ENCODE results near the gene SLIT1.
A peak's percentile ranks its signal among the peaks of the same experiment; 100 is the strongest.

Gene SLIT1

DNA sequence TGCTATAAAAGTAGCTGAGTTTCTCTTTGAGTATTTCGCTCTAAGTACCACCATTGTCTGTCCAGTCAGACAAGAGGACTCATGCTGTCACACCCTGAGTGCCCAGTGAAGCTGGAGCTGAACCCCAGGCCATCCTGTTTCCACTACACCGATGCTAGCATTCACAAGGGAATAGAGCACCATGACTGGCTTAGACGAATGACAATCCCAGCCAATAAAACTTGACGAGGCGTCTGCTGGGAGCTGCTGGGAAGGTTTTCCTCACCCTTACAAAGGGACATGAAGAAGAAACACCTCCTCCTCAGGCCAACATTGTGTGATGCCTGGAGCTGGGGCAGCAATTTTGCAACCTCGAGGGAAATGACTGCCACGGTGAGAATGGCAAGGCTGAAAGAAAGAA, 17.5 kb upstream of the SLIT1 start:
- DNase-seq (ENCODE audit: low read depth in 1 of 2, low spot score in 1 of 2): no peak

DNA sequence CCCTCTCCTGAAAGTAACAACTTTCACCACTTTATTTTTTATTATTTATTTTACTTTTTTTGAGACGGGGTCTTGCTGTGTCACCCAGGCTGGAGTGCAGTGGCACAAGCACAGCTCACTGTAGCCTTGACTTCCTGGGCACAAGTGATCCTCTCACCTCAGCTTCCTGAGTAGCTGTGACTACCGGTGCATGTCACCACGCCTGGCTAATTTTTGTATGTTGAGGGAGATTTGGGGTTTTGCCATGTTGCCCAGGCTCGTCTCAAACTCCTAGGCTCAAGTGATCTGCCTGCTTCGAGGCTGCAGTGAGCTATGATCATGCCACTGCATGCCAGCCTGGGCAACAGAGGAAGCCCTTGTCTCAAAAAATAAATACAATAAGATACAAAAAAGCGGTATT, 14.9 kb upstream of the SLIT1 start:
- no peak for DNase-seq (ENCODE audit: low read depth in 1 of 2, low spot score in 1 of 2)

DNA sequence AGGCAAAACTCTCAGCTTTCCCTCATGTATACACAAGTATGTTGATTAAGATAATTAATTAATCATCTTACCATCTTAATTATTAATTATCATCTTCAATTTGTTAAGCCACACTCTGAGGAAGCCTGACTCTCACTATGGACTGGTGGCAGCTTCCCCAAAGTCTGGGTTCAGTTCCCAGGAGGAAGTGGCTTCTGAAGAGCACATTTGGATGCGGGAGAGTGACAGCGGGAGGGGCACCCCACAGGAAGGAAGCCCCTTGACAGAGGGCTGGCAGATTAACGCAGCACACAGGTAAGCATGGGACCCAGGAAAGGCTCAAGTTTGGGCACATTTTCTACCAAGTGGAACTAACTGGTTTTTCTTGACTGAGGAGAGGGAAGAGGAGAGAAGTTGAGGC, 13.4 kb upstream of the SLIT1 start:
- DNase-seq (ENCODE audit: low read depth in 1 of 2, low spot score in 1 of 2): no peak

DNA sequence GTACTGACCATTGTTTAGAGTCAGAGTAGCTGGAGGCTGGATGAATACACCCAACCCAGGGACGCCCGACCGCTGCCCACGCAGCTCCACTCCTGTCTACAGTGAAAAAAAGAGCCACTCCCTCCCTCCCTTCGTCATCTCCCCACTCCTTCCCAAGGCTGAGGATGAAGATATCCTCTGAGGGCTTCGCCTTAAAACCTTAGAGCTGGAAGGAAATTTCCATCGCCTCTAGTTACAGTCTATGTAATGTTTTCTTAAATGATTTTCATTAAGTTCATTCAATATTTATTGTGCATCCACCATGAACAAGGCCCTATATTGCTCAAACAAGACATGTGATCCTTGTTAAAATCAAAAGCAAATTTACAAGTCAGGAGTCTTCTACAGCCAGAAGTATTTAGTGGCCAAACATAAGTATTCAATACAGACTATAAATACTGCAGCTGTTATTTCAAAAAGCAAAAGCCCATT, 11.3 kb upstream of the SLIT1 start:
- DNase-seq (ENCODE audit: low read depth in 1 of 2, low spot score in 1 of 2): no peak

DNA sequence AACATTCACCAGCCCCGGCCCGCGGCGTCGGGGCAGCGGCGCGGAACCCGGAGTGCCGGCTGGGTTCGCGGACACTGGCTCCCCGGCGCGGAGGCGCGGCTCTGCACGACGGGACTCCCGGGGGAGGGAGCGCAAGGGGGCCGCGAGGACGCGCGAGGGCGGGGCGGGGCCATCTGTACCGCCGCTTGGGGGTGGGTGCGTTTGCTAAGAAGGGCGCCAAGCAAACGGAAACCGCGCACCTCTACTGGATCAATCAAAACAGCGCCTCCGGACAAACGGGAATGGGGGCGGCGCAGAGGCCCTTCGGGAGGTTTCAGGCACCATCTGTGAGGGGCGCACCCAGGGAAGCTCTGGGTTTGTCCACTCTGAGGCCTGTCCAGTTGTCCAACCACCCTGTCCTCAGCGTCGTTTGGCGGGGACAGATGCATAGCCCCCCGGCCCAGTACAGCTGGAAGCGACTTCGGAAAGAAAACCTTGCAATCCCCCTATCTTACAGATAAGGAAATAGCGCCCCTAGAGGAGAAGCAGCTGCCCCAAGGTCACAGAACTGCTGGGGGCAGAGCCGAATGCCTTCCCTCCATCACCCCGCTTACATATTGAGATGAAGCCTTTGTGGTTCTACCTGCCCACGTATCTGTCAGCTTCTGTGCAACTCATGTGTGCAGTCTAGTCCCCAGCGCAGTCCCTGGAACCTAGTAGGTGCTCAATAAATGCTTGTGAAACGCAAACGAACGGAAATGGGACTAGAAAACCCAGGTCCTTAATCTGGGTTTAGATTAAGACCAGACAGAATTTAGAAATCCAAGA, 10.7 kb upstream of the SLIT1 start:
- peak; percentile 20 to 51 for DNase-seq (ENCODE audit: low read depth in 1 of 2, low spot score in 1 of 2)

DNA sequence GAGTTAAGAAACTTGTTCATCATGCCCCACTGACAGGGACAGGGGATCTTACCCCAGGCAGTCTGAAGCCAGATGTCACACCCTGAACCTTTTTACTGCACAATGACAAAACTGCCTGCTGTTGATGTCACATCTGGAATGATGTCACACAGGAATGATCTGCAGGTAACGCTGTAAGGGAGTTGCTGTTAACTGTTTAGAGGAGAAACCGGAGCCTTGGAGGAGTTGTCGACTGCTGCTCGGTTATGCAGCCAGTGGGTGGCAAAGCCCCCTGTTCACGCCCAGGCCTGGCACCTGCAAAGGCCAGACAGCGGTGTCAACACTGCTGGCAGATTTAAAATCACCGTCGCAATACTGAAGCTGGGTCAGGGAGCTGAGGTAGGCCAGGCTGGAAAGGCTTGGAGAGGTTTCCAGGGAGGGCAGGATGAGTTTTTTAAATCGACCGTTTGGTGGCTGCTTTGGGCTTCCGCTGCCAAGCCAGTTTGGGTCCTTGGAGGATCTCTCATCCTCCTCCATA, 10.0 kb upstream of the SLIT1 start:
- no peak for DNase-seq (ENCODE audit: low read depth in 1 of 2, low spot score in 1 of 2)

DNA sequence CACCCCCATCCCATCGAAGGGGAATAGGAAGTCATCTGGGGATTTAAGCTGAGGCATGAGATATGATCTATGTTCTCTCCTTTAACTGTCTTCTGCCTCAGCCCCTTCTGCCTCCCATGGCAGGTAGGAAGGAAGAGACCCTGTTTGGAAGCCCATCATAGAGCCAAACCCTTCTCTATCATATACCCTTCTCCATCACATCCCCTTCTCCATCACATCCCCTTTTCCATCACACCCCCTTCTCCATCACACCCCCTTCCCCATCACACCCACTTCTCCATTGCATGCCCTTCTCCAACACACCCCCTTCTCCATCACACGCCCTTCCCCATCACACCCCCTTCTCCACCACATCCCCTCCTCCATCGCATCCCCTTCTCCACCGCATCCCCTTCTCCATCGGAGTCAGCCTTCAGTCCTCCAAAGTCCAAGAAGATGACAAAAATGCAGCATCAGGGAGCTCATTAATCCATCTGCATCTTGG, 7.2 kb upstream of the SLIT1 start:
- DNase-seq (ENCODE audit: low read depth in 1 of 2, low spot score in 1 of 2): no peak

DNA sequence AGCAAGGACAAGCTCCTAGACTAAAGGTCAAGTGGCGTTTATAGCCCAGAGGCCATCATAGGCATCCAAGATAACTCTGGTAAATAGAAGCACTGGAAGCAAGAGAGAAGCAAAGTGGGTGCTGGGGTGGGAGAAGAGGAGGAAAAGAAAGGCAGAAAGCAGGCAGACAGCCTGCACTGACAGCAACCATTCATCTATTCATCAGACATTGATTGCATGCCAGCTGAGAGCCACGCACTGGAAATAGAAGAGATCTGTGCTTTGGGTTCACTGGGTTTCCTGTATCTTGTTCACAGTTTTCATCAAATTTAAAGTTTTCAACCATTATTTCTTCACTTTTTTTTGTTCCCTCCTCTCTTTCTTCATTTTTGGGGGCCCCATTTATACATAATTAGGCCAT, 4.7 kb upstream of the SLIT1 start:
- no peak for DNase-seq (ENCODE audit: low read depth in 1 of 2, low spot score in 1 of 2)

DNA sequence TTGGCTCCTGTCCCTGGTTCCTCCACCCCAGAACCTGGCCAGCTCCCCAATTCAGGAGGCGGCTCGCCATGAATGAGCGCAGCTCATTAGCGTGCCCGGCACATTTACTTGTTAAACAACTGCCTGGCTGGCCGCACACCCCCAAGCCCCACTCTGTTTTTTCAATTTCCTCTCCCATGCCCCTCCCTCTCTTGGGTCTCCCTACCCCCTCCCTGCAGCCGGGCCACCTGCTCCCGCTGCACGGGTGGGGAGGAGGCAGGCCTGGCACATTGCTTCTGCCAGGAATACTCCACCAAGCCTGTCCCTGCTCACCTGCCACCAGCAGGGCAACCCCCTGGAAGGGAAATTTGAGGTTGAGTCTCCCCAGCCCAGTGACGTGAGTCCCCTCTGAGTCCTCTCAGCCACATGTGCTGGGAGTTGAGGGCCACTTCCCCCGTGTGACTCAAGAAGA, 2.5 kb upstream of the SLIT1 start:
- DNase-seq (ENCODE audit: low read depth in 1 of 2, low spot score in 1 of 2): no peak

DNA sequence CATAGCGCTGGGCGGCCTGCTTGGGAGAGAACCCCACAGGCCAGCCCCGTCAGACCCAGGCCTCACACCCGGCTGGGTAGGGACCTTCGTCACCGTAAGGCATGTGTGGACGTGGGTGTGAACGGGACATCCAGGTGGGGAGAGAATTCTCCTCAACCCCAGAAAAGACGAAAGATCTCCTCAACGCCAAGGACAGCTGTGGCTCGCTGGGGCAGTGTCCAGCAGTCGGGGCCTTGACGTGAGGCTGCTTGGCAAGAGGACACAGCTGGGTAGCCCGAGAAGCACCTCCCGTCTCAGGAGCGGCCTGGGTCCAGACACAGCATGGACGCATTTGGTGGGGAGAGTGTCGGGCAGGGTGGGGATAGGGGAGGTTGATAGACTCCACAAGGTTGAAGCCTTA, 1.2 kb upstream of the SLIT1 start:
- no peak for DNase-seq (ENCODE audit: low read depth in 1 of 2, low spot score in 1 of 2)

DNA sequence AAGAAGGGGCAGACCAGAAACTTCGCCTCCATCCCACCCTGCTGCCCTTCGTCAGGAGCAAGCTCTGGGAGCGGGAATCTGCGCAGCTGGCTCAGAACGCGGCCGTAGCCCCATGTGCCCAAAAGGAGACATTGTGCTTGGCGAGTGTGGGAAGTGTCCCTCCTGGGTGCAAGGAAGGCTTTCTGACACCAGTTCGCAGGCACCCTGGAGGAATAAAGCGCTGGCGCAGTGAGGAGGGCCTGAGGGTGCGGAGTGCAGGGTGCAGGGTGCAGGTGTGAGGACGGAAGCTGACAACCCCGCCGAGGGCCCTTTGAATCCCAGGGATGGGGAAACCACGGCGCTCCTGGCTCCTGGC, 811 bp downstream of the SLIT1 start:
- no peak for DNase-seq (ENCODE audit: low read depth in 1 of 2, low spot score in 1 of 2)

DNA sequence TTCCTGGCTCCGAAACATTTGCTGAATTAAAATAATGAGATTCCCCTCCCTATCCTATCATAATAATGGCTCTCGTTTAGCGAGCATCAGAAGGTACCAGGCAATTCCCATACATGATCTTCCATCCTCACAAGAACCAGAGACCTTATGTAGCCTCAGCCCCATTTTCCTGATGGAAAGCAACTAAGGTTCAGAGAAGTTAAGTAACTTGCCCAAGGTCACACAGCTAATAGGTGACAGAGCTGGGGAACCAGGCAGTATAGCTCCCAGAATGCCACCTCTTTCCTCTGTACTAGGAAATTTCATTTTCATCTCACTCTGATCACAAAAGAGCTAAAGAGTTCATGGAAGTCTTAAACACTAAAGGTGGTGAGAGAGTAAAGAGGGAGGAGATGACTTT, 2.4 kb downstream of the SLIT1 start:
- DNase-seq (ENCODE audit: low read depth in 1 of 2, low spot score in 1 of 2): no peak

DNA sequence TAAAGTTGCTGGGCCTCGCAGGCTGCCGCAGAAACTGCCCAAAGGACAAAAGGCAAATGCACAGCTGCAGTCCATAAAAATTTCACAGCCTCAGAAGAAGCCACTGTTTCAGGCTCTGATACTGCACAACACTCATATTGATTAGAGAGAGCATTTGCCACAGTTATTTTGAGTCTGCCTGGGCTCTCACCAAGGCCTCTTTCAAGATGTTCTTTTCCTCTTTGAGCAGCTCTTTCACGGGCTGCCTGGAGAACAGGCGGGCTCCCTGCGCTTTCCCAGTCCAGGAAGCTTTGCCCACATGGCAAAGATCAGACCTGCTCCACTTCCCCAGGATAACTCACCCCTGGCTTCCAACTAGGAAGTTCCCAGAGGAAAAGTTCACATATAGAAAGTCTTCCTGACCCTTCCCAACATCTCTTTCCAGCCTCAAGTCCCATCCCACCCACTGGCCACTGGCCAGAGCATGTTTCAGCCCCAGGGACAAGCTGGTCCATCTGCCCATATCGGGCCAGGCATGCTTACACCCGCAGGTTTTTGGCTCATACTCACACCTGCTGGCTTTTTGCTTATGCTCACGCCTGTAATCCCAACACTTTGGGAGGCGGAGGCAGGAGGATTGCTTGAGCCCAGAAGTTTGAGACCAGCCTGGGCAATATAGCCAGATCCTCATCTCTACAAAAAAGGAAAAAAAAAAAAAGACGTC, 3.3 kb downstream of the SLIT1 start:
- DNase-seq (ENCODE audit: low read depth in 1 of 2, low spot score in 1 of 2): no peak

DNA sequence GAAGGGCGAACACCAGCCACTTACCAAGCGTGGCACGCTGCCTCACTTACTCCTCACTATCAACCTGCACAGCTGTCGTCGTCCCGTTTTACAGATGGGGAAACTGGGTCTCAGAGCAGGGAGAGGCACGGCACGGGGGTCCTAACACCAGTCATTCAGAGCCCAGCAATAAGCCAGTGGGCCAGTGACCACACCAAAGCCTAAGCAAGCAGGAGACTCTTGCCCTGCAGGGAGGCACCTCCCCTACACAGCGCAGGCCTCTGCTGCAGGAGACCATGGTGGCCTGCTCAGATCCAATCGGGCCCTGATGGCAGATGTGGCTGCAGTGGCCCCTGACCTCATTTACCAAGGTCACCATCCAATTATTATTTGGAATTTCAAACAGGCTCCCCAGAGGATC, 4.8 kb downstream of the SLIT1 start:
- DNase-seq (ENCODE audit: low read depth in 1 of 2, low spot score in 1 of 2): no peak

DNA sequence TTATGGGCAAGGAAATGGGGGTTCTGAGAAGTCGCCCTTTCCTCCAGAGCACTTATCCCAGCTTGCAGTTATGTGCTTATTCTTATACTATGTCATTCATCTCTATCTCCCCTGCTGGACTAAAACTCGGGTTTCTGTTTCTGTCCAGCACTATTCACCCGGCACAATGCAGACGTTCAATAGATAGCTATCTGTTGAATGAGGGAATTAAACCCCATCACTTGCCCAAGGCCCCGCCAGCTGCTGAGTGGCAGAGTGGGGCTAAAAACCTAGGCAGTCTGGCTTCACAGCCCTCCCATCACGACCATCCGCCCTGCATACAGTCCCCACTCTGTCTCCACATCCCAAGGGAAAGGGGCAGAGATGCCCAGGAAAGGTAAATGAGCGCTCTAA, 5.4 kb downstream of the SLIT1 start:
- DNase-seq (ENCODE audit: low read depth in 1 of 2, low spot score in 1 of 2): no peak

DNA sequence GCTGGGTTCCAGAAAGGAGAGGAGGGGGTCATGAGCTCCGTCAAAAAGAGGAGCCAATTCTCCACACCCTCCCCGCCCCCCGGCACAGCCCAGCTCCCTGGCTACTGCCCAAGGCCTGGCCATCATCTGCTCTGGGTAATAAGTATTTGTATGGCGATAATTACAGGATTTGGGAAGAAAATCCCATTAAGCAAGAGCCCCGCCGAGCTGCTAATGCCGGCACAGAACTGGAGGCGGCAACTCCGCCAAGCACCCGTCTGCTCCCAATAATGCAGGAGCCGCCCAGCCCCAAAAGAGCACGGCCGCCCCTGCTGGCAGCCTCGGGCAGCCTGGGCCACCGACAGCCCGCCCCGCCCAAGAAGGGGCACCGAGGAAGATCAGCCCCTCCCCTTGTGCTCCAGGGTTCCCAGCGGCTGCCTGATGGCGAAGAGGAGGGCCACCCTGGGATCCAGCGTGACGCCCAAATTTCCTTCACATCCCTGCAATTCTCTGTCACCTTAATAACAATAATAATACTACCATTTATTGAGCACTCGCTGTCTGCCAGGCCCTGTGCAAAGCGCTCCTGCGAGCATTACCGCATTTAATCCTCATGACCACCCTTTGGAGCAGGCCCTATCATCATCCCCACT, 5.9 kb downstream of the SLIT1 start:
- DNase-seq (ENCODE audit: low read depth in 1 of 2, low spot score in 1 of 2): no peak

DNA sequence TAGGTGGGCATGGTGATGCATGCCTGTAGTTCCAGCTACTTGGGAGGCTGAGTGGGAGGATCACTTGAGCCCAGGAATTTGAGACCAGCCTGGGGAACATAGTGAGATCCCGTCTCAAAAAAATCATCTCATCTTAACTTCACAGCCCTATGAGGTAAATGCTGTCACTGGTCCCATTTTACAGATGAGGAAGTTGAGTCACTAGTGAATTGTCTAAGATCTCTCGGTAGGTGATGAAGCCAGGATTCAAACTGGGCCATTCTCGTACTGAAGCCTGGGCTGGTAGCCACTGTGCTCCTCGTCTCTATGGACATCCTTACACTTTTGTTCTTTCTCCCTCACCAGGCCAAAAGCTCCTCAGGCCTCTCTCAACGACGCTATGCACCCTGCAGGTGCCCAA, 6.4 kb downstream of the SLIT1 start:
- no peak for DNase-seq (ENCODE audit: low read depth in 1 of 2, low spot score in 1 of 2)

DNA sequence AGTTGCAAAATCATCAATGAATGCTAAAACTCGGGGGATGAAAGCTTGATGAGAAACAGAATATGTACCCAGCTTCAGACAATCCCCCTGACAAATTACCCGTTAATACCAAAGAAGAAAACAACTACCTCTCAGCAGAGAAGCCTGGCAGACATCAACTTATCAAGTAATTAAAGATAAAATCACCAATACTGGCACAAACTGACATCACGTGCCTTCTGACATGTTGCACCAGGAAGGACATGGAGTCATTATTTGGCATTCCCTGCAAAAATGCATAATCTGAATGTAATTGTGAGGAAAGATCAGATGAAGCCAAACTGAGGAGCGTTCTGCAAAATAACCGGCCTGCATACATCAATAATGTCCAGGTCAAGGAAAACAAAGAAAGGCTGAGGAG, 7.7 kb downstream of the SLIT1 start:
- no peak for DNase-seq (ENCODE audit: low read depth in 1 of 2, low spot score in 1 of 2)

DNA sequence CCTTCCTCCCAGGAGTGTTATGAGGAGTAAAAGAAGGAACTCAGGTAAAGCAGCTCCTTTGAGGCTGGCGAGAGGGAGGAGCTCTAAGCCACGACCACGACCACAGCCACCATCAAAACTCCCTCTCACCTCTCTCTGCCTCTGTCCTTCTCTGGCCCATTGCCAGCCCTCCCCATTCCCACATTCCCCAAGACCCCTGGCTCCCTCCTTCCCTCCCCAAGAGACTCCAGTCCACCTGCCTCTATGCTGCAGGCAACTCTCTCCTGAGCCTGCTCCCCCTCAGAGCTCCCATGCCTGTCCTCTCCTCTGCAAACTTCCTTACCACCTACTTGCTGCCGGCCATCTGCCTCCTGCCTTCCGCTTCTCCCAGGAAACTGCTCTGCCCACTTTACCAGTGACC, 9.5 kb downstream of the SLIT1 start:
- no peak for DNase-seq (ENCODE audit: low read depth in 1 of 2, low spot score in 1 of 2)

DNA sequence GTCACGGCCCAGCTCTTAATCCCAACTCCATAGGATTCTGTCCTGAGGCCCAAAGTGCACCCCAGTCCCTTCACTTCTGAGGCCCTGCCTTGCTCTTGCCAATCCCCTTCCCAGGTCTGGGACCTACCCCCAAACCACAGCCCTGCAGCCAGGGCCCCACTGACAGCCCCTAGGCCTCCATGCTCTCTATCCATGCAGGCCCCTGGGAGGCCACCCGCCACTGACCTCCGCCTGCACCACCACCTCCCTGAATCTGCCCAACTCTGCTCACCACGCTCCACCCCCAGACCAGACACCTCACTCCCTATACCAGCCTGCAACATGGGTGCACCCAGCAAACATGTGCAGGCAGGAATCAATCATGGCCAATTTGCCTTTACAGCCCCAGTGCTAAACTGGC, 10.2 kb downstream of the SLIT1 start:
- DNase-seq (ENCODE audit: low read depth in 1 of 2, low spot score in 1 of 2): no peak

DNA sequence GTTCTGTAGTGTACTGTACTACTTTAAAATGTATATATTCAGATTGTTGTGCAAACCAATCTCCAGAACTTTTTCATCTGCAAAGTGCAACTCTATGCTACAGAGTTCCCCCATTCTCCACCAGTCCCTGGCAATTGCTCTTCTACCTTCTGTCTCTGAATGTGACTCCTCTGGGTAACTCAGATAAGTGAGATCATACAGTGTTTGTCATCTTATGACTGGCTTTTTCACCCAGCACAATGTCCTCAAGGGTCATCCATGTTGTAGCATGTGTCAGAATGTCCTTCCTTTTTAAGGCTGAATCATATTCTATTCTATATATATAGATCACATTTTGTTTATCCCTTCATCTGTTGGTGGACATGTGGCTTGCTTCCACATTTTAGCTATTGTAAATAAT, 10.8 kb downstream of the SLIT1 start:
- no peak for DNase-seq (ENCODE audit: low read depth in 1 of 2, low spot score in 1 of 2)

DNA sequence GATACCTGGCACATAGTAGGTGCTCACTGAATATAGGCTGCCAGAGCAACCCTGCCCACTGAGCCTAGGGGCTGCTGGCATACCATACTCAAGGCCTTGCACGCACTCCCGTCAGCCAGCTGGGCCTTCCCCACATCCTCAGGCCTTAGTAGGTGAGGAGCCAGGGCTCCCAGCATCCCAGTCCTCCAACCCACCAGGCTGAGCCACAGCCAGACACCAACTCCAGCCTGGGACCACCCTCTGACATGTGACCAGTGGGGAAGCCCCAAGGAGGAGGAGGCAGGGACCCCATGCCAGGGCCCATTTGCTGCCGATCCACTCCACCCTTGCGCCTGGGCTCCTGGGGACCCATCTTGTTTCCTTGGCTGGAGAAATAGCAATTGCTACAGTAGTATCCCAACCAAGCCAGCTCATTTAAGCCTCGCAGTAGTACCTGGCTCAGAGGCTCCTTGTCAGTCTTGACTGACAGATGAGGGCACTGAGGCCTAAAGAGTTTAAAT, 11.4 kb downstream of the SLIT1 start:
- no peak for DNase-seq (ENCODE audit: low read depth in 1 of 2, low spot score in 1 of 2)

All from activated CD4-positive, alpha-beta T cell treated with anti-CD3 and anti-CD28 coated beads, Interleukin-2, amount 50 U/mL, for 24 hours (primary cell).